Measurements from ENCODE around the gene ERVV-1.
A peak's percentile ranks its signal among the peaks of the same experiment; 100 is the strongest.
"Not testable (repeated sequence)": the region's sequence is repeated elsewhere in the genome, so short reads cannot be mapped to it uniquely, and the experiment has no call there.

Gene ERVV-1

DNA sequence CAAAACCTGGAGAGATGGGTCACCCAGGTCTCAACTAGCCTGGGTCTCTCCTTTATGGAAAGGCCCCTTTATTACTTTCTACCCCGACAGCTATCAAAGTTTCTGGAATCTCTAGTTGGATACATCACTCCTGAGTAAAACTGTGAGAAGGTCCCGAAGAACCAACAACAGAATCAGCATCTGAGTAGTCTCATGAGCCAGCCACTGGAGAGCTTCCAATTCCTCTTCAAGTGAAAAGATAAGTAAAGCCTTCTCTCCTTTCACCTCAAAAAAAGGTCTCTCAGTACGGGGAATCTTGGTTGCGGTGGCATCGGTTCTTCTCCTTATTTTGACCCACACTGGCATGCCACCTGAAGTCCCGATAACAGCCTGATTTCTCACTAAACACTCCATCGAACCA is at the start of gene ERVV-1:
TSS of gene ERVV-1 (plus strand) at position 301 of the 400 bp plus-strand sequence. CDS start 170 bp downstream, outside the sequence.
- DNase-seq = no peak

DNA sequence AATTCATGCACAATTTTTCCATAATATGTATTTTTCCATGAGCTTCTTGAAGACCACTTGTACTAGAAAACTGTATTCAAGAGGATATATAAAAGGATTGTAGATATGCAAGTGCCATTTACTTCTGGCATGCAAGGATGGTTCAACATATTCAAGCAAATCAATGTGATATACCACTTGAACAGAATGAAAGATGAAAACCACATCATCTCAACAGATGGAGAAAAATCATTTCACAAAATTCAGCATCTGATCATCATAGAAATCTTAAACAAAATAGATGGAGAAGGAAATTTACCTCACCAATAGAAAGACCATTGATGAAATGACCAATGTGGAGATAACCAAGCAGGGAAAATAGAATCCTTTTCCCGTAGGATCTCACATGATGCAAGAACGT is 45.9 kb upstream of the ERVV-1 start:
- DNase-seq = no peak

- DNase-seq = no peak
Measured at GRCh38 chr19:52981329-52981728, 32.4 kb upstream of the ERVV-1 start.

- DNase-seq = not testable (repeated sequence)
Measured at GRCh38 chr19:52983167-52983566, 30.6 kb upstream of the ERVV-1 start.

DNA sequence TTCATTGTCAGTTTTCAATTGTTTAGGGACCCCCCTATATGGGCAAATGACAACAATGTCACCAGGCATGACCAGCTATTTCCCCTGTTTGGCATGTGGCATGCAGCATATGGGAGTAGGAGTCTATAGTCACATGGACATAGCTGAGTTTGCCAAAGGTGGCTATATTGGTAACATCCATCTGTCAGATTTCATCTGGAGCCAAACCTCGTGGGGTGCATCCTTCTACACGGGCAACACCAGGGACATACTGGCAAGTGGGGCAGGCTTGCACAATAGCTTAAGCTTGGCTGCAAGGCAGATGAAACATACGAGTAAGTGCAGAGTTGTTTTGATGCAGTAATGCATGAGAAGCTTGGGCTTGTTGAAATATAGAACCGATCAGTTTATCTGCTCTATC is 26.5 kb upstream of the ERVV-1 start:
- no peak for DNase-seq

- DNase-seq = no peak
Measured at GRCh38 chr19:52988506-52988905, 25.2 kb upstream of the ERVV-1 start.

DNA sequence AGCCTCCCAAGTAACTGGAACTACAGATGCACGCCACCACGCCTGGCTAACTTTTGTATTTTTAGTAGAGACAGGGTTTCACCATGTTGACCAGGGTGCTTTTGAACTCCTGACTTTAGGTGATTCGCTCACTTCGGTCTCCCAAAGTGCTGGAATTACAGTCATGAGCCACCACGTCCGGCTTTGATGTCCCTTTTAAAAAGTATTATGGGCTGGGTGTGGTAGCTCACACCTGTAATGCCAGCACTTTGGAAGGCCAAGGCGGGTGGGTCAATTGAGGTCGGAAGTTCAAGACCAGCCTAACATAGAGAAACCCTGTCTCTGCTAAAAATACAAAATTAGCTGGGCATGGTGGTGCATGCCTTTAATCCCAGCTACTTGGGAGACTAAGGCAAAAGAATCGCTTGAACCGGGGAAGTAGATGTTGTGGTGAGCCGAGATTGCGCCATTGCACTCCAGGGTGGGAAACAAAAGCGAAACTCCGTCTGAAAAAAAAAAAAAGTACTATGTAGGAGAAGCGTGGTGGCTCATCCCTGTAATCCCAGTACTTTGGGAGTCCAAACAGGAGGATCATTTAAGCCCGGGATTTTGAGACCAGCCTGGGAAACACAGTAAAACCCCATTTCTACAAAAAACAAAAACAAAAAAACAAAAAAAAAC is 22.8 kb upstream of the ERVV-1 start:
- no peak for DNase-seq

GRCh38 chr19:52991484-52991883 is 22.2 kb upstream of the ERVV-1 start:
- no peak for DNase-seq

- DNase-seq = peak; percentile 33
Measured at GRCh38 chr19:52992109-52993004, 21.4 kb upstream of the ERVV-1 start.

DNA sequence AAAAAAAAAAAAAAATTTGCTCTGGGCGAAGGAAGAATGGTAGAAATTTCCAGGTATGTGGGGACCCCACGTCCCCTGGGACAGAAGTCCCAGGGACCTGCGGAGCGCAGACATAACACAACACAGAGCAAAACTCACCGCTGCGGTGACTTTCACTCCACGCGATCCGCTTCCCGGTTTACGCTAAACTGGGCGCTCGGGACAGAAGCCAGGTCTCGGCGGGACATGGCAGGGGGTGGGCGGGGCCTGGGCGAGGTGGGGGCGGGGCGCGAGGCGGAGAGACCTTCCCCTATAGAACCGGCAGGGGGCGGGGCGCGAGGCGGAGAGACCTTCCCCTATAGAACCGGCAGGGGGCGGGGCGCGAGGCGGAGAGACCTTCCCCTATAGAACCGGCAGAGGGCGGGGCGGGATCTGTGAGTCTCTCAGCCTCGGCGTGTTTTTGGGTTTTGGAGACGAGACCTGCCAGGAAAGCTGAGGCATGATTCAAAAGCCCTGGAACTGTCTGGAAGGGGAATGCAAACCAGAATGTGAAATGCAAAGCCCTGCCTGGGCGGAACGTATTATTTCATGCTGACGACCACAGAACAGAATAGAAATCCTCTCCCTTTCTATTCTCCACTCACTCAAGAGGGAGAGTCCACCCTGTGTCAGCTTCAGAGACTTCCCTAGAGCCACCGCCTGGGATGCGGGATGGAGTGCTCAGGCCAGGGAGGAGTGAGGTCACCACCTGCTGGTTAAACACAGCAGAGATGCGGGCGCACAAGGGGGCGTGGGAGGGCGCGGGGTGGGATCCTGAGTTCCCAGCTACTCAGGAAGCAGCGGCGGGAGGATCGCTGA is 20.2 kb upstream of the ERVV-1 start:
- peak; percentile 89 for DNase-seq

GRCh38 chr19:52995711-52996110 is 18.0 kb upstream of the ERVV-1 start:
- no peak for DNase-seq

DNA sequence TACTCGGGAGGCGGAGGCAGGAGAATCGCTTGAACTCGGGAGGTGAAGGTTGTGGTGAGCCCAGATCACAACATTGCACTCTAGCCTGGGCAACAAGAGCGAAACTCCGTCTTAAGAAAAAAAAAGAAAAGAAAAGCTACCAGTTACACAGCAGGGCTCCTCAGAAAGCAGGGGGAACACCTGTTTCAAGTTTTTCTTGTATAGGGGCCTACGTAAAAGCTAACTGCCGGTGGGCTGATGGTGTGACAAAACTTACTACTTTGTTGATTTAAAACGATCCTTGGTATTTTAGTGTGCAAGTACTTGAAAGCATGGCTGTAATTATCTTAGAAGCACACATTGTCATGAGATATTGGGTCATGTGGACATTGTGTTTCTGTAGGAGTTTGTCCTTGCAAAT is 15.7 kb upstream of the ERVV-1 start:
- DNase-seq = no peak

DNA sequence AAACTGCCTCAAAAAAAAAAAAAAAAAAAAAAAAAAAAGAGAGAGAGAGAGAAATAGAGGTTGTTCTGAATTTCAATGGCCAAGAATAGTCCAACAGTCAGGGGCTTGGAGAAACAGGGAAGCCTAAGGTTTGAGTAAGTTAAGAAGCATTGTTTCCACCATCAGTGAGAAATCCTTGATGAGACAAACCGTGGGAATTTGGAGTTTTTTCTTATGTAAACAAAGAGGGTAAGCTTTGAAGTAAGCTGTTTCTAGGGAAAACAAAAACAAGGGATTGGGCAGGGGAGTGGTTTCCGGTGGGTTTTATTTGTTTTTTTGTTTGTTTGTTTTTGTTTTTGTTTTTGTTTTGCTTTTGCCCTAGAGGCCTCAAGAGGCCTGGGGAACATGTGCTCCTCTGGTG is 11.2 kb upstream of the ERVV-1 start:
- DNase-seq = no peak

DNA sequence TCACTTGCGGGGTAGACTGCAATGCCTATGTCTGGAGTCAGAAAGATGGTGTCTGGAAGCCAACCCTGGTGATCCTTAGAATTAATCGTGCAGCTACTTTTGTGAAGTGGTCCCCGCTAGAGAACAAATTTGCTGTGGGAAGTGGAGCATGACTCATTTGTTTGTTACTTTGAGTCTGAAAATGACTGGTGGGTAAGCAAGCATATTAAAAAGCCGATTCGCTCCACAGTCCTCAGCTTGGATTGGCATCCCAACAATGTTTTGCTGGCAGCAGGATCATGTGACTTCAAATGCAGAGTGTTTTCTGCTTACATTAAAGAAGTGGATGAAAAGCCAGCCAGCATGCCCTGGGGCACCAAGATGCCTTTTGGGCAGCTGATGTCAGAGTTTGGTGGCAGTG is 9.5 kb upstream of the ERVV-1 start:
- DNase-seq = no peak

DNA sequence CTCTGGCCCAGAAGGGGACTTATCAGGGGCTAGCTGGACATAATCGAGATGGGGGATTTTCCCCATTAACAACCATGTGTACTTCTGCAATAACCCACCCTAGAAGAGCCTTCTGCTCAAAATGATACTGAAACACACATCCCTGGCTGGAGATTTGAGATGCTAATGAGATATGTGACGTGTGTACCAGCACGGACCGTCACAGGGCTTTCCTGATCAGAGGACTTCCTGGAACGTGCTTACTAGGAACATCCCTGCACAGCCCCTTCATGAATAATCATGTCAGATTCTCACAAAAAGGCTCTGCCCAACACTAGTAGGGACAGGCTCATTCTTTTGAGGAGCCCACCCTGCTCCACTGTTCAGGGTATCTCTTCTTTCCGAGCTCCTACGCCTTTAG is 6.5 kb upstream of the ERVV-1 start:
- no peak for DNase-seq

DNA sequence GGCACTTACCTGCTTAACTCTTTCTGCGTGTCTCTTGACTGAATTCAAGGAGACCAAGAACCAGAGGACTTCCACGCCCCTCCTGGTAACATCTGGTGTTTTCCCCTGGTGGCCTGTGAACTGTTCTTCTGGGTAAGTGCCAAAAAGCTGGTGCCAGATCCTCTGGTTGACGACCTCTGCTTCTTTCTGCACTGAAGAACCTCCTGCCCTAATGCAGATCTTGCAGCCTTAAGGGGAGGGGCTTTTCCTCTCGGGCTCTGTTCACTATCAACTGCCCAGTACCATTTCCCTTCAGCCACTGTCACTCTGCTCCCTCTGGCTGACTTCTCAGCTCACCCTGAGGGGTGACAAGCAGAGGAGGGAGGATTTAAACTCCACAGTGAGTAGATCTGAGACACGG is 6.1 kb upstream of the ERVV-1 start:
- peak; percentile 23 for DNase-seq

DNA sequence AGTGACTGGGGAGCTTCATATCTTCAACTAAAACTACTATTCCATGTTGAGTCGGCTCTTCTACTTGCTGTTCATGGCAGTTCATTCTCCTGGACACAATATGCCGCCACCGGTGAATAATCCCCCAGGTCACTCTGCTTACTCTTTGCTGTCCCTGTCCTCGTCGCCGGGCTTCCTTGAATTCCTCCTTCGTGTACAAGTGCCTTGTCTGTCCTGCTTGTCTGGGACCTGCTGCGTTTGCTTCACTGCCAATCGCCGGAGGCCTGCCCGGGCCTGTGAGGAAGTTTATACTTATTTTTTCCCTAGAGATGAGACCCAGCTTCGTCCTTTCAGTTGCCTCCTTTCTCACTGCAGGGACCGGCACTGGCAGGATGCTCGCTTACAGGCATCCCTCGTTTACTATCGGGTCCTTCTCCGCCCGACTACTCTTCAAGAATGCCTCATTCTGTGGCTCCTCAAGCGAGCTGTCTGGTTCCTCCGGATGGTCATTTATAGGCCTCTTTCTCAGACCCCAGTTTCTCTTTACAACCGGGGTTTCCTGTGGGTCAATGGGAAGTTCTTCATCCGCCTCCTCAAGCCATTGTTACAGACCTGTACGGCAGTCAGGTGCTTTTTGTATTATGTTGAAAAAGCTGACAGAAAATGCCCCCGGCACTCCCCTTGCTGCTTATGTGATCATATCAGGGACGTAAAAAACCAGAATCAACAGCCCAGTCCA is 5.5 kb upstream of the ERVV-1 start:
- DNase-seq = no peak

GRCh38 chr19:53010494-53010893 is 3.2 kb upstream of the ERVV-1 start:
- DNase-seq = no peak

- DNase-seq = no peak
Measured at GRCh38 chr19:53012006-53012405, 1.7 kb upstream of the ERVV-1 start.

GRCh38 chr19:53015159-53015558 is 1.4 kb downstream of the ERVV-1 start:
- no peak for DNase-seq

- no peak for DNase-seq
Measured at GRCh38 chr19:53015730-53016129, 2.0 kb downstream of the ERVV-1 start.

DNA sequence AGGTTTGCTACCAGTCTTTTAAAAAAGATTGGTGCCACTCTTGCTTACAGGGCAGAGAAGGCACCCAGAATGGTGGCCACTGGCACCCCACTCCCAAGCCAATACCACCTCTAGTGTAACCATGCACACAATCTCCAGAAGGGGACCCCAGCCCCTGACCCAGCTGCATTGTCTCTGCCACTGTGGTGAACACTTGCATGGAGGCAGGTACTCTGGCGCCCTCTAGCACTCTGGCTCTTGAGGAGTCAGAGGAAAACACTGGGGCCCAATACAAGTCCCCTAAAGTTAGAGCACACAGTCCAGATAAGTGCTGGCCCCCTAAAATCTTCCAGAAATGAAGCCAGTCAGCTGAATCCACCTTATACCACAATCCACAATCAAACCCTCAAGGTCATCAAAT is 6.0 kb downstream of the ERVV-1 start:
- peak; percentile 57 for DNase-seq

GRCh38 chr19:53028306-53028705 is 14.6 kb downstream of the ERVV-1 start:
- not testable (repeated sequence) for DNase-seq

Measured in NCI-H69 (cell line).